Measurements from ENCODE around the gene MAN1C1. TPM values are rescaled to one million over a fixed set of nuclear protein-coding genes. Genes with fewer than 3 reads are reported as not detected.

The MAN1C1 gene
- total RNA-seq, 1 donor from 2014 or later: 5.4 TPM

GRCh38 chr1:25807480-25808390 is 191.1 kb downstream of the MAN1C1 start:
- Mint-ChIP-seq H3K27ac (ENCODE audit: unreplicated experiment) (no peak overlapping the region), H3K27me3 (ENCODE audit: unreplicated experiment) (no peaks in the 10 kb centered on the region), H3K36me3 (ENCODE audit: unreplicated experiment) (no peaks in the 10 kb centered on the region), H3K4me1 (ENCODE audit: low read depth, unreplicated experiment) (peaks cover 16% of the 10 kb centered on the region), H3K4me3 (ENCODE audit: unreplicated experiment) (no peak overlapping the region), H3K9me3 (ENCODE audit: unreplicated experiment) (no peaks in the 10 kb centered on the region)
- DNase-seq: no peak
- no peak for TF ChIP-seq CTCF (IDR thresholded peaks at IDR 0.05; ENCODE audit: partially characterized antibody, unreplicated experiment)

GRCh38 chr1:25808481-25809244 is 192.1 kb downstream of the MAN1C1 start:
- Mint-ChIP-seq H3K4me3 (ENCODE audit: unreplicated experiment) (no peak overlapping the region), H3K9me3 (ENCODE audit: unreplicated experiment) (no peaks in the 10 kb centered on the region), H3K4me1 (ENCODE audit: low read depth, unreplicated experiment) (peaks cover 12% of the 10 kb centered on the region), H3K27me3 (ENCODE audit: unreplicated experiment) (no peaks in the 10 kb centered on the region), H3K27ac (ENCODE audit: unreplicated experiment) (no peak overlapping the region), H3K36me3 (ENCODE audit: unreplicated experiment) (no peaks in the 10 kb centered on the region)
- DNase-seq: no peak
- TF ChIP-seq CTCF (IDR thresholded peaks at IDR 0.05; ENCODE audit: partially characterized antibody, unreplicated experiment): no peak

- no peak for TF ChIP-seq CTCF (IDR thresholded peaks at IDR 0.05; ENCODE audit: partially characterized antibody, unreplicated experiment)
- Mint-ChIP-seq H3K27ac (ENCODE audit: unreplicated experiment) (no peak overlapping the region), H3K9me3 (ENCODE audit: unreplicated experiment) (no peaks in the 10 kb centered on the region), H3K4me1 (ENCODE audit: low read depth, unreplicated experiment) (peaks cover 11% of the 10 kb centered on the region), H3K36me3 (ENCODE audit: unreplicated experiment) (no peaks in the 10 kb centered on the region), H3K4me3 (ENCODE audit: unreplicated experiment) (no peak overlapping the region), H3K27me3 (ENCODE audit: unreplicated experiment) (no peaks in the 10 kb centered on the region)
- DNase-seq: no peak
These were observed 192.8 kb downstream of the MAN1C1 start for GRCh38 chr1:25809283-25809926.

- no peak for DNase-seq
- Mint-ChIP-seq H3K36me3 (ENCODE audit: unreplicated experiment) (no peaks in the 10 kb centered on the region), H3K4me3 (ENCODE audit: unreplicated experiment) (no peak overlapping the region), H3K9me3 (ENCODE audit: unreplicated experiment) (no peaks in the 10 kb centered on the region), H3K27me3 (ENCODE audit: unreplicated experiment) (no peaks in the 10 kb centered on the region), H3K4me1 (ENCODE audit: low read depth, unreplicated experiment) (peaks cover 9% of the 10 kb centered on the region), H3K27ac (ENCODE audit: unreplicated experiment) (no peak overlapping the region)
- TF ChIP-seq CTCF (IDR thresholded peaks at IDR 0.05; ENCODE audit: partially characterized antibody, unreplicated experiment): no peak
These were observed 193.3 kb downstream of the MAN1C1 start for GRCh38 chr1:25809929-25810328.
